HEK293 (cell line): ENCODE measurements around the gene PITPNB.

Source experiments
- BCL11B ChIP-seq: fragments of 450-650 bp; formaldehyde crosslinking; IDR thresholded peaks from 2 replicates; pipeline ENCODE4 v1.5.1; 2016; ENCODE audit warnings: low read depth, missing biosample characterization, missing genetic modification characterization
- CTCF ChIP-seq: fragments of 450-650 bp; formaldehyde crosslinking; IDR thresholded peaks from 2 replicates; pipeline ENCODE4 v1.5.1; 2016; ENCODE audit warnings: missing biosample characterization, missing genetic modification characterization
- GLIS1 ChIP-seq: fragments of 450-650 bp; formaldehyde crosslinking; IDR thresholded peaks from 2 replicates; pipeline ENCODE4 v1.5.1; 2016; ENCODE audit warnings: missing biosample characterization, missing genetic modification characterization
- PRDM1 ChIP-seq: fragments of 450-650 bp; formaldehyde crosslinking; IDR thresholded peaks from 2 replicates; pipeline ENCODE4; 2016; ENCODE audit warnings: missing biosample characterization, missing genetic modification characterization
- SETDB1 ChIP-seq: IDR thresholded peaks from one replicate; pipeline ENCODE4 v1.6.1; 2017; ENCODE audit warnings: mild to moderate bottlenecking, low read length, moderate library complexity, mixed read lengths; ENCODE audit not compliant: insufficient read length
- ZNF24 ChIP-seq: fragments of 450-650 bp; formaldehyde crosslinking; IDR thresholded peaks from 2 replicates; pipeline ENCODE4 v1.5.1; 2016; ENCODE audit warnings: missing biosample characterization, missing genetic modification characterization
- ZNF274 ChIP-seq, 2 experiments: fragments of 200-500 bp in 1 of 2; fragments of 450-650 bp in 1 of 2; sonication (Bioruptor generic) in 1 of 2; formaldehyde crosslinking in 1 of 2; IDR thresholded peaks; 2 replicates each; pipeline versions ENCODE4 v1.5.1 to v1.6.1; 2014 to 2016; ENCODE audit warnings: borderline replicate concordance in 1 of 2, inconsistent platforms in 1 of 2, low read length in 1 of 2, missing biosample characterization in 1 of 2, missing genetic modification characterization in 1 of 2

- TF ChIP-seq CTCF (no peak), PRDM1 (tag by site-specific recombination) (no peak), ZNF274 (IDR thresholded peaks at IDR 0.05; ENCODE audit: low read length) (no peak), ZNF274 (tag by site-specific recombination; IDR thresholded peaks at IDR 0.05; ENCODE audit: borderline replicate concordance) (no peak), ZNF24 (tag by site-specific recombination) (no peak), BCL11B (tag by site-specific recombination) (no peak), GLIS1 (tag by site-specific recombination) (no peak), SETDB1 (no peak)
Observed at GRCh38 chr22:27845644-27846043, 73.4 kb downstream of the PITPNB start.
